Measurements from ENCODE around the gene LDHD. TPM values are rescaled to one million over a fixed set of nuclear protein-coding genes. Genes with fewer than 3 reads are reported as not detected.

Gene LDHD
- total and polyA plus RNA-seq, 9 of the 15 experiments (the other 6 are each of a cell fraction or from before 2014, with no cell fraction given) = 0.19 to 0.86 (median 0.54) TPM; not detected in 3

GRCh38 chr16:75121949-75122568, 5.5 kb upstream of the LDHD start (continued):
- TF ChIP-seq, protein P1, sequence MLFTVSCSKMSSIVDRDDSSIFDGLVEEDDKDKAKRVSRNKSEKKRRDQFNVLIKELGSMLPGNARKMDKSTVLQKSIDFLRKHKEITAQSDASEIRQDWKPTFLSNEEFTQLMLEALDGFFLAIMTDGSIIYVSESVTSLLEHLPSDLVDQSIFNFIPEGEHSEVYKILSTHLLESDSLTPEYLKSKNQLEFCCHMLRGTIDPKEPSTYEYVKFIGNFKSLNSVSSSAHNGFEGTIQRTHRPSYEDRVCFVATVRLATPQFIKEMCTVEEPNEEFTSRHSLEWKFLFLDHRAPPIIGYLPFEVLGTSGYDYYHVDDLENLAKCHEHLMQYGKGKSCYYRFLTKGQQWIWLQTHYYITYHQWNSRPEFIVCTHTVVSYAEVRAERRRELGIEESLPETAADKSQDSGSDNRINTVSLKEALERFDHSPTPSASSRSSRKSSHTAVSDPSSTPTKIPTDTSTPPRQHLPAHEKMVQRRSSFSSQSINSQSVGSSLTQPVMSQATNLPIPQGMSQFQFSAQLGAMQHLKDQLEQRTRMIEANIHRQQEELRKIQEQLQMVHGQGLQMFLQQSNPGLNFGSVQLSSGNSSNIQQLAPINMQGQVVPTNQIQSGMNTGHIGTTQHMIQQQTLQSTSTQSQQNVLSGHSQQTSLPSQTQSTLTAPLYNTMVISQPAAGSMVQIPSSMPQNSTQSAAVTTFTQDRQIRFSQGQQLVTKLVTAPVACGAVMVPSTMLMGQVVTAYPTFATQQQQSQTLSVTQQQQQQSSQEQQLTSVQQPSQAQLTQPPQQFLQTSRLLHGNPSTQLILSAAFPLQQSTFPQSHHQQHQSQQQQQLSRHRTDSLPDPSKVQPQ (CRISPR knock-in tag; IDR thresholded peaks at IDR 0.05; ENCODE audit: borderline replicate concordance) = no peak
- TF ChIP-seq ADNP (tag; IDR thresholded peaks at IDR 0.05) = no peak
- no peak for TF ChIP-seq DNMT1 (IDR thresholded peaks at IDR 0.05)
- TF ChIP-seq CC2D1A (IDR thresholded peaks at IDR 0.05) = peak; percentile 49; the same call in 1 of the 2 replicates
- TF ChIP-seq ZNF134 (CRISPR knock-in tag; conservative IDR thresholded peaks at IDR 0.05) = no peak
- no peak for TF ChIP-seq NR2C1 (IDR thresholded peaks at IDR 0.05)
- TF ChIP-seq NR2C1 (tag; IDR thresholded peaks at IDR 0.05) = no peak
- no peak; the same call in 1 of the 2 replicates for TF ChIP-seq NCOA1 (IDR thresholded peaks at IDR 0.05; ENCODE audit: low read depth)
- no peak for TF ChIP-seq ZNF324 (CRISPR knock-in tag; IDR thresholded peaks at IDR 0.05)
- no peak for TF ChIP-seq SIN3A (IDR thresholded peaks at IDR 0.05; ENCODE audit: borderline replicate concordance in 2 of 2, control insufficient read depth in 1 of 2, low read depth in 2 of 2, low read length in 2 of 2)
- no peak for TF ChIP-seq EZH2 (IDR thresholded peaks at IDR 0.05; ENCODE audit: borderline replicate concordance, low read depth, low read length)
- no peak for TF ChIP-seq RREB1 (CRISPR knock-in tag; IDR thresholded peaks at IDR 0.05)
- TF ChIP-seq TRIM28 (IDR thresholded peaks at IDR 0.05) = peak; percentile 100
